GM23338 (cell line): ENCODE results near the gene NELL2. TPM values are rescaled to one million over a fixed set of nuclear protein-coding genes. Genes with fewer than 3 reads are reported as not detected.

ENCODE experiments used
- ATAC-seq: fragments of 200-7000 bp; cut with Tn5 transposase; 3 replicates; pipeline ENCODE4 v1.9.1; 2020
- DNase-seq: peaks from one replicate; pipeline ENCODE4 v3.0.0-alpha.2; 2015; ENCODE audit warnings: low spot score
- H2AFZ ChIP-seq: fragments of 200-600 bp; sonication (generic); 2 replicates; pipeline ENCODE4 v1.8.0; 2016; ENCODE audit warnings: antibody characterized with exemption, mild to moderate bottlenecking, moderate library complexity
- H3F3A ChIP-seq: fragments of 200-600 bp; sonication (generic); replicated peaks from 2 replicates; pipeline ENCODE4 v1.8.0; 2017; ENCODE audit warnings: antibody characterized with exemption, mixed run types, low read depth
- H3K27ac ChIP-seq: fragments of 200-600 bp; sonication (generic); 2 replicates; pipeline ENCODE4 v1.6.1; 2016; ENCODE audit warnings: low read depth
- H3K27me3 ChIP-seq: fragments of 200-600 bp; sonication (generic); 2 replicates; pipeline ENCODE4 v1.8.0; 2016; ENCODE audit warnings: mild to moderate bottlenecking, mixed run types, moderate library complexity; ENCODE audit not compliant: insufficient read depth
- H3K36me3 ChIP-seq: fragments of 200-600 bp; sonication (generic); 2 replicates; pipeline ENCODE4 v1.8.0; 2016; ENCODE audit warnings: mild to moderate bottlenecking; ENCODE audit not compliant: insufficient read depth
- H3K4me1 ChIP-seq: fragments of 200-600 bp; sonication (generic); 2 replicates; pipeline ENCODE4 v1.8.0; 2016; ENCODE audit warnings: mild to moderate bottlenecking, moderate library complexity; ENCODE audit not compliant: insufficient read depth
- H3K4me2 ChIP-seq: fragments of 200-600 bp; sonication (generic); 2 replicates; pipeline ENCODE4 v1.7.1; 2017; ENCODE audit warnings: mixed run types
- H3K4me3 ChIP-seq: fragments of 200-600 bp; sonication (generic); 2 replicates; pipeline ENCODE4 v1.6.1; 2016; ENCODE audit warnings: mixed run types
- H3K79me2 ChIP-seq: fragments of 200-600 bp; sonication (generic); replicated peaks from 2 replicates; pipeline ENCODE4 v1.8.0; 2017; ENCODE audit warnings: mild to moderate bottlenecking; ENCODE audit not compliant: insufficient read depth
- H3K9me2 ChIP-seq: fragments of 200-600 bp; sonication (generic); 2 replicates; pipeline ENCODE4 v1.8.0; 2017; ENCODE audit not compliant: insufficient read depth
- H4K20me1 ChIP-seq: fragments of 200-600 bp; sonication (generic); replicated peaks from 2 replicates; pipeline ENCODE4 v1.8.0; 2017; ENCODE audit warnings: mild to moderate bottlenecking; ENCODE audit not compliant: insufficient read depth
- H3K27ac Mint-ChIP-seq: 2 replicates; pipeline ENCODE4 v1.8.0; 2020; ENCODE audit warnings: inconsistent platforms, mild to moderate bottlenecking, moderate library complexity, mixed read lengths
- H3K27me3 Mint-ChIP-seq: 3 replicates; pipeline ENCODE4 v1.8.0; 2022; ENCODE audit warnings: low read depth, mild to moderate bottlenecking, moderate library complexity, mixed read lengths, inconsistent platforms; ENCODE audit not compliant: insufficient read depth, poor library complexity
- H3K36me3 Mint-ChIP-seq: 3 replicates; pipeline ENCODE4 v1.8.0; 2021; ENCODE audit warnings: low read depth, mild to moderate bottlenecking, inconsistent platforms, moderate library complexity, mixed read lengths
- H3K4me1 Mint-ChIP-seq: 3 replicates; pipeline ENCODE4 v1.8.0; 2020; ENCODE audit warnings: mild to moderate bottlenecking, inconsistent platforms, mixed read lengths
- H3K4me3 Mint-ChIP-seq: 3 replicates; pipeline ENCODE4 v1.8.0; 2021; ENCODE audit warnings: moderate library complexity, mild to moderate bottlenecking, inconsistent platforms, mixed read lengths
- H3K9me3 Mint-ChIP-seq: 3 replicates; pipeline ENCODE4 v1.8.0; 2020; ENCODE audit warnings: moderate library complexity, mild to moderate bottlenecking, inconsistent platforms, mixed read lengths
- CREB1 ChIP-seq: fragments of 250-450 bp; sonication (Bioruptor Pico); IDR thresholded peaks from 2 replicates; pipeline ENCODE4 v1.5.0; 2020; ENCODE audit warnings: low read depth, mild to moderate bottlenecking, moderate library complexity
- EZH2 ChIP-seq: fragments of 200-600 bp; sonication (generic); IDR thresholded peaks from one replicate; pipeline ENCODE4 v1.8.0; 2017; ENCODE audit warnings: antibody characterized with exemption, mild to moderate bottlenecking, low read depth; ENCODE audit not compliant: unreplicated experiment
- EZH2phosphoT487 ChIP-seq: fragments of 200-600 bp; sonication (generic); IDR thresholded peaks from one replicate; pipeline ENCODE4 v1.8.1; 2018; ENCODE audit warnings: antibody characterized with exemption; ENCODE audit not compliant: unreplicated experiment
- JUNB ChIP-seq: IDR thresholded peaks from one replicate; pipeline ENCODE4 v1.6.1; 2016; ENCODE audit warnings: antibody characterized with exemption; ENCODE audit not compliant: unreplicated experiment
- NANOG ChIP-seq: IDR thresholded peaks from 2 replicates; pipeline ENCODE4 v1.6.1; 2016; ENCODE audit warnings: antibody characterized with exemption, borderline replicate concordance
- POLR2AphosphoS5 ChIP-seq: IDR thresholded peaks from 2 replicates; pipeline ENCODE4 v1.6.1; 2016; ENCODE audit warnings: antibody characterized with exemption, low read depth
- STAT1 ChIP-seq: IDR thresholded peaks from one replicate; pipeline ENCODE4 v1.6.1; 2016; ENCODE audit warnings: antibody characterized with exemption; ENCODE audit not compliant: unreplicated experiment
- ZNF114 ChIP-seq: fragments of 250-450 bp; sonication (Bioruptor Pico); IDR thresholded peaks from 2 replicates; pipeline ENCODE4 v1.5.0; 2020; ENCODE audit warnings: mild to moderate bottlenecking, moderate library complexity
- ZNF331 ChIP-seq: fragments of 250-450 bp; sonication (Bioruptor Pico); IDR thresholded peaks from 2 replicates; pipeline ENCODE4 v1.5.0; 2020; ENCODE audit warnings: low read depth, mild to moderate bottlenecking, moderate library complexity
- polyA plus RNA-seq: library from polyadenylated mRNA; unstranded; fragments of >200 nt; fragmentation: Nextera tagmentation; extraction: Ambion mirVana; gene quantifications from 2 replicates; pipeline ENCODE4 v1.2.1, GENCODE V29; 2016
- total RNA-seq: library from RNA; depleted of rRNA; stranded (reverse); fragments of >200 nt; shearing (Covaris generic); gene quantifications from 2 replicates; pipeline ENCODE4 v1.2.3, GENCODE V29; 2014
- TF ChIP-seq, protein P1 (sequence below), 2 experiments: fragments of 200-600 bp in 1 of 2; sonication (generic) in 1 of 2; conservative IDR thresholded peaks; 2 replicates each; pipeline versions ENCODE4 v1.5.1 to v1.6.1; 2016 to 2017; ENCODE audit warnings: antibody characterized with exemption in 2 of 2, low read depth in 2 of 2, mild to moderate bottlenecking in 2 of 2, moderate library complexity in 1 of 2
- TF ChIP-seq, protein P2 (sequence below): fragments of 250-450 bp; sonication (Bioruptor Pico); IDR thresholded peaks from 2 replicates; pipeline ENCODE4 v1.5.0; 2020; ENCODE audit warnings: mild to moderate bottlenecking, moderate library complexity
- TF ChIP-seq, protein P3 (sequence below): IDR thresholded peaks from one replicate; pipeline ENCODE4 v1.6.1; 2018; ENCODE audit warnings: antibody characterized with exemption; ENCODE audit not compliant: unreplicated experiment
- TF ChIP-seq, protein P4 (sequence below): IDR thresholded peaks from 2 replicates; pipeline ENCODE4 v1.6.1; 2016; ENCODE audit warnings: antibody characterized with exemption

The NELL2 gene
- total and polyA plus RNA-seq, 2 experiments from 2014 or later, result 25.1 to 99.5 TPM

DNA sequence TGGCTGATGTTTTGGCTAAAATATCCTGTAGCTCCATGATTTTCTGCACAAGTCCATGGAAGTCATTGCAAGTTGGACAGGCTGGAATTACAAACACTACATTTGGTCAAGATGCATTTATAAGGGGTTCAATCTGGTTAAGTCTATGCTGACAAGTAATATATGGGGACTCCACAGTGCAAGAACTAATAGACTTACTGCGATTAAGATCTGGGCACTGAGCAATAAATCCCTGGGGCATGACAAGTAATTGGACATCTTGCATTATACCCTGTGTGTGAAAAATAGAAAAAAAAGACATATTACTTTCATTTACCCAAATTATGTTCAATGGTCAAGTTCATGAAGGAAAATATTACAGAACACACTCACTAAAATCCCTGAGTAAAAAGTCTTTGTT lies 99.1 kb downstream of the NELL2 start:
- no peak overlapping the region for H3K4me3 Mint-ChIP-seq
- H3K9me3 Mint-ChIP-seq, result peaks cover 3% of the 10 kb centered on the region; the same call in 2 of the 3 replicates
- H3K27ac Mint-ChIP-seq, result no peak overlapping the region
- no peaks in the 10 kb centered on the region for H3K4me1 Mint-ChIP-seq
- Histone ChIP-seq H4K20me1 (no peaks in the 10 kb centered on the region), H3K4me3 (no peak overlapping the region), H2AFZ (no peak overlapping the region), H3K79me2 (peaks cover 13% of the 10 kb centered on the region), H3F3A (no peaks in the 10 kb centered on the region), H3K36me3 (no peaks in the 10 kb centered on the region), H3K4me1 (peaks cover 1% of the 10 kb centered on the region; the same call in 1 of the 2 replicates), H3K27me3 (no peaks in the 10 kb centered on the region), H3K9me2 (no peaks in the 10 kb centered on the region; the same call in 1 of the 2 replicates), H3K4me2 (no peak overlapping the region), H3K27ac (no peak overlapping the region)
- DNase-seq (no peak), ATAC-seq (no peak)
- H3K36me3 Mint-ChIP-seq, result peaks cover 8% of the 10 kb centered on the region; the same call in 2 of the 3 replicates
- no peaks in the 10 kb centered on the region for H3K27me3 Mint-ChIP-seq
- TF ChIP-seq, protein P1, sequence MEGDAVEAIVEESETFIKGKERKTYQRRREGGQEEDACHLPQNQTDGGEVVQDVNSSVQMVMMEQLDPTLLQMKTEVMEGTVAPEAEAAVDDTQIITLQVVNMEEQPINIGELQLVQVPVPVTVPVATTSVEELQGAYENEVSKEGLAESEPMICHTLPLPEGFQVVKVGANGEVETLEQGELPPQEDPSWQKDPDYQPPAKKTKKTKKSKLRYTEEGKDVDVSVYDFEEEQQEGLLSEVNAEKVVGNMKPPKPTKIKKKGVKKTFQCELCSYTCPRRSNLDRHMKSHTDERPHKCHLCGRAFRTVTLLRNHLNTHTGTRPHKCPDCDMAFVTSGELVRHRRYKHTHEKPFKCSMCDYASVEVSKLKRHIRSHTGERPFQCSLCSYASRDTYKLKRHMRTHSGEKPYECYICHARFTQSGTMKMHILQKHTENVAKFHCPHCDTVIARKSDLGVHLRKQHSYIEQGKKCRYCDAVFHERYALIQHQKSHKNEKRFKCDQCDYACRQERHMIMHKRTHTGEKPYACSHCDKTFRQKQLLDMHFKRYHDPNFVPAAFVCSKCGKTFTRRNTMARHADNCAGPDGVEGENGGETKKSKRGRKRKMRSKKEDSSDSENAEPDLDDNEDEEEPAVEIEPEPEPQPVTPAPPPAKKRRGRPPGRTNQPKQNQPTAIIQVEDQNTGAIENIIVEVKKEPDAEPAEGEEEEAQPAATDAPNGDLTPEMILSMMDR (conservative IDR thresholded peaks at IDR 0.05; ENCODE audit: low read depth in 2 of 2), result no peak
- TF ChIP-seq, protein P2, sequence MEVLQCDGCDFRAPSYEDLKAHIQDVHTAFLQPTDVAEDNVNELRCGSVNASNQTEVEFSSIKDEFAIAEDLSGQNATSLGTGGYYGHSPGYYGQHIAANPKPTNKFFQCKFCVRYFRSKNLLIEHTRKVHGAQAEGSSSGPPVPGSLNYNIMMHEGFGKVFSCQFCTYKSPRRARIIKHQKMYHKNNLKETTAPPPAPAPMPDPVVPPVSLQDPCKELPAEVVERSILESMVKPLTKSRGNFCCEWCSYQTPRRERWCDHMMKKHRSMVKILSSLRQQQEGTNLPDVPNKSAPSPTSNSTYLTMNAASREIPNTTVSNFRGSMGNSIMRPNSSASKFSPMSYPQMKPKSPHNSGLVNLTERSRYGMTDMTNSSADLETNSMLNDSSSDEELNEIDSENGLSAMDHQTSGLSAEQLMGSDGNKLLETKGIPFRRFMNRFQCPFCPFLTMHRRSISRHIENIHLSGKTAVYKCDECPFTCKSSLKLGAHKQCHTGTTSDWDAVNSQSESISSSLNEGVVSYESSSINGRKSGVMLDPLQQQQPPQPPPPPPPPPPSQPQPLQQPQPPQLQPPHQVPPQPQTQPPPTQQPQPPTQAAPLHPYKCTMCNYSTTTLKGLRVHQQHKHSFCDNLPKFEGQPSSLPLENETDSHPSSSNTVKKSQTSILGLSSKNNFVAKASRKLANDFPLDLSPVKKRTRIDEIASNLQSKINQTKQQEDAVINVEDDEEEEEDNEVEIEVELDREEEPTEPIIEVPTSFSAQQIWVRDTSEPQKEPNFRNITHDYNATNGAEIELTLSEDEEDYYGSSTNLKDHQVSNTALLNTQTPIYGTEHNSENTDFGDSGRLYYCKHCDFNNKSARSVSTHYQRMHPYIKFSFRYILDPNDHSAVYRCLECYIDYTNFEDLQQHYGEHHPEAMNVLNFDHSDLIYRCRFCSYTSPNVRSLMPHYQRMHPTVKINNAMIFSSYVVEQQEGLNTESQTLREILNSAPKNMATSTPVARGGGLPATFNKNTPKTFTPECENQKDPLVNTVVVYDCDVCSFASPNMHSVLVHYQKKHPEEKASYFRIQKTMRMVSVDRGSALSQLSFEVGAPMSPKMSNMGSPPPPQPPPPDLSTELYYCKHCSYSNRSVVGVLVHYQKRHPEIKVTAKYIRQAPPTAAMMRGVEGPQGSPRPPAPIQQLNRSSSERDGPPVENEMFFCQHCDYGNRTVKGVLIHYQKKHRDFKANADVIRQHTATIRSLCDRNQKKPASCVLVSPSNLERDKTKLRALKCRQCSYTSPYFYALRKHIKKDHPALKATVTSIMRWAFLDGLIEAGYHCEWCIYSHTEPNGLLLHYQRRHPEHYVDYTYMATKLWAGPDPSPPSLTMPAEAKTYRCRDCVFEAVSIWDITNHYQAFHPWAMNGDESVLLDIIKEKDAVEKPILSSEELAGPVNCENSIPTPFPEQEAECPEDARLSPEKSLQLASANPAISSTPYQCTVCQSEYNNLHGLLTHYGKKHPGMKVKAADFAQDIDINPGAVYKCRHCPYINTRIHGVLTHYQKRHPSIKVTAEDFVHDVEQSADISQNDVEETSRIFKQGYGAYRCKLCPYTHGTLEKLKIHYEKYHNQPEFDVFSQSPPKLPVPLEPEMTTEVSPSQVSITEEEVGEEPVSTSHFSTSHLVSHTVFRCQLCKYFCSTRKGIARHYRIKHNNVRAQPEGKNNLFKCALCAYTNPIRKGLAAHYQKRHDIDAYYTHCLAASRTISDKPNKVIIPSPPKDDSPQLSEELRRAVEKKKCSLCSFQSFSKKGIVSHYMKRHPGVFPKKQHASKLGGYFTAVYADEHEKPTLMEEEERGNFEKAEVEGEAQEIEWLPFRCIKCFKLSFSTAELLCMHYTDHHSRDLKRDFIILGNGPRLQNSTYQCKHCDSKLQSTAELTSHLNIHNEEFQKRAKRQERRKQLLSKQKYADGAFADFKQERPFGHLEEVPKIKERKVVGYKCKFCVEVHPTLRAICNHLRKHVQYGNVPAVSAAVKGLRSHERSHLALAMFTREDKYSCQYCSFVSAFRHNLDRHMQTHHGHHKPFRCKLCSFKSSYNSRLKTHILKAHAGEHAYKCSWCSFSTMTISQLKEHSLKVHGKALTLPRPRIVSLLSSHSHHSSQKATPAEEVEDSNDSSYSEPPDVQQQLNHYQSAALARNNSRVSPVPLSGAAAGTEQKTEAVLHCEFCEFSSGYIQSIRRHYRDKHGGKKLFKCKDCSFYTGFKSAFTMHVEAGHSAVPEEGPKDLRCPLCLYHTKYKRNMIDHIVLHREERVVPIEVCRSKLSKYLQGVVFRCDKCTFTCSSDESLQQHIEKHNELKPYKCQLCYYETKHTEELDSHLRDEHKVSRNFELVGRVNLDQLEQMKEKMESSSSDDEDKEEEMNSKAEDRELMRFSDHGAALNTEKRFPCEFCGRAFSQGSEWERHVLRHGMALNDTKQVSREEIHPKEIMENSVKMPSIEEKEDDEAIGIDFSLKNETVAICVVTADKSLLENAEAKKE, result no peak
- no peak for TF ChIP-seq EZH2phosphoT487
- TF ChIP-seq, protein P3, sequence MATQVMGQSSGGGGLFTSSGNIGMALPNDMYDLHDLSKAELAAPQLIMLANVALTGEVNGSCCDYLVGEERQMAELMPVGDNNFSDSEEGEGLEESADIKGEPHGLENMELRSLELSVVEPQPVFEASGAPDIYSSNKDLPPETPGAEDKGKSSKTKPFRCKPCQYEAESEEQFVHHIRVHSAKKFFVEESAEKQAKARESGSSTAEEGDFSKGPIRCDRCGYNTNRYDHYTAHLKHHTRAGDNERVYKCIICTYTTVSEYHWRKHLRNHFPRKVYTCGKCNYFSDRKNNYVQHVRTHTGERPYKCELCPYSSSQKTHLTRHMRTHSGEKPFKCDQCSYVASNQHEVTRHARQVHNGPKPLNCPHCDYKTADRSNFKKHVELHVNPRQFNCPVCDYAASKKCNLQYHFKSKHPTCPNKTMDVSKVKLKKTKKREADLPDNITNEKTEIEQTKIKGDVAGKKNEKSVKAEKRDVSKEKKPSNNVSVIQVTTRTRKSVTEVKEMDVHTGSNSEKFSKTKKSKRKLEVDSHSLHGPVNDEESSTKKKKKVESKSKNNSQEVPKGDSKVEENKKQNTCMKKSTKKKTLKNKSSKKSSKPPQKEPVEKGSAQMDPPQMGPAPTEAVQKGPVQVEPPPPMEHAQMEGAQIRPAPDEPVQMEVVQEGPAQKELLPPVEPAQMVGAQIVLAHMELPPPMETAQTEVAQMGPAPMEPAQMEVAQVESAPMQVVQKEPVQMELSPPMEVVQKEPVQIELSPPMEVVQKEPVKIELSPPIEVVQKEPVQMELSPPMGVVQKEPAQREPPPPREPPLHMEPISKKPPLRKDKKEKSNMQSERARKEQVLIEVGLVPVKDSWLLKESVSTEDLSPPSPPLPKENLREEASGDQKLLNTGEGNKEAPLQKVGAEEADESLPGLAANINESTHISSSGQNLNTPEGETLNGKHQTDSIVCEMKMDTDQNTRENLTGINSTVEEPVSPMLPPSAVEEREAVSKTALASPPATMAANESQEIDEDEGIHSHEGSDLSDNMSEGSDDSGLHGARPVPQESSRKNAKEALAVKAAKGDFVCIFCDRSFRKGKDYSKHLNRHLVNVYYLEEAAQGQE, result no peak
- TF ChIP-seq ZNF331, result no peak
- TF ChIP-seq POLR2AphosphoS5, result no peak
- no peak for TF ChIP-seq STAT1
- no peak for TF ChIP-seq ZNF114 (CRISPR knock-in tag)
- TF ChIP-seq, protein P4, sequence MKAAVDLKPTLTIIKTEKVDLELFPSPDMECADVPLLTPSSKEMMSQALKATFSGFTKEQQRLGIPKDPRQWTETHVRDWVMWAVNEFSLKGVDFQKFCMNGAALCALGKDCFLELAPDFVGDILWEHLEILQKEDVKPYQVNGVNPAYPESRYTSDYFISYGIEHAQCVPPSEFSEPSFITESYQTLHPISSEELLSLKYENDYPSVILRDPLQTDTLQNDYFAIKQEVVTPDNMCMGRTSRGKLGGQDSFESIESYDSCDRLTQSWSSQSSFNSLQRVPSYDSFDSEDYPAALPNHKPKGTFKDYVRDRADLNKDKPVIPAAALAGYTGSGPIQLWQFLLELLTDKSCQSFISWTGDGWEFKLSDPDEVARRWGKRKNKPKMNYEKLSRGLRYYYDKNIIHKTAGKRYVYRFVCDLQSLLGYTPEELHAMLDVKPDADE, result no peak
- TF ChIP-seq JUNB, result no peak
- no peak for TF ChIP-seq EZH2
- TF ChIP-seq NANOG, result no peak
- no peak for TF ChIP-seq CREB1 (CRISPR knock-in tag)
